ENCODE data around the gene BICD1. TPM values are rescaled to one million over a fixed set of nuclear protein-coding genes. Genes with fewer than 3 reads are reported as not detected.

The BICD1 gene
- total and polyA plus RNA-seq, 2 donors (not counting 3 experiments of a cell fraction or from before 2014, with no cell fraction given): 12.2 to 51.0 TPM

GRCh38 chr12:32344047-32344446 lies 237.4 kb downstream of the BICD1 start:
- Histone ChIP-seq H3K79me2 (ENCODE audit: control insufficient read depth, insufficient read depth, low read length) (no peaks in the 10 kb centered on the region), H3K27me3 (ENCODE audit: control insufficient read depth in 2 of 2, insufficient read depth in 2 of 2, low read length in 2 of 2) (no peaks in the 10 kb centered on the region), H3K9me3 (replicated peaks; ENCODE audit: control insufficient read depth, insufficient read depth, low read length) (no peaks in the 10 kb centered on the region), H3K36me3 (ENCODE audit: control insufficient read depth in 2 of 2, extremely low read depth in 1 of 2, insufficient read depth in 2 of 2, low read length in 2 of 2) (peaks cover 0 to 2% of the 10 kb centered on the region in 2 experiments), H3K4me1 (ENCODE audit: control insufficient read depth, extremely low read depth, insufficient read depth, low read length) (no peaks in the 10 kb centered on the region), H3K4me2 (ENCODE audit: insufficient read depth, low read length) (no peak overlapping the region), H4K20me1 (replicated peaks; ENCODE audit: control insufficient read depth, extremely low read depth, insufficient read depth, low read length) (no peaks in the 10 kb centered on the region), H2AFZ (ENCODE audit: low read depth, low read length) (no peak overlapping the region), H3K9ac (replicated peaks; ENCODE audit: extremely low read depth, insufficient read depth, low read length) (no peak overlapping the region), H3K9me1 (replicated peaks; ENCODE audit: control insufficient read depth, extremely low read depth, insufficient read depth, low read length) (peaks cover 1% of the 10 kb centered on the region), H3K4me3 (replicated peaks in 1 of 3; ENCODE audit: insufficient read depth in 1 of 3, low read depth in 1 of 3, low read length in 3 of 3) (no peak overlapping the region), H3K27ac (ENCODE audit: insufficient read depth, low read depth, low read length) (no peak overlapping the region)
- FAIRE-seq: no peak
- intact Hi-C loops (cut with micrococcal nuclease): no loop called here
- DNase-seq (ENCODE audit: low read depth, low spot score): no peak
- POLR2A ChIA-PET: no interaction called here
- no TSS peak for BruUV-seq (replicated peaks)
- dilution Hi-C loops (cut with MboI; ENCODE audit: extremely low pct_ligation_motif_present, low sequenced_read_pairs): no loop called here
- TF ChIP-seq JUN (IDR thresholded peaks at IDR 0.05; ENCODE audit: borderline replicate concordance, insufficient read depth, insufficient read length, low read depth) (no peak), EZH2 (IDR thresholded peaks at IDR 0.05; ENCODE audit: borderline replicate concordance, low read depth, low read length, severe bottlenecking) (no peak), CTCF (IDR thresholded peaks at IDR 0.05; ENCODE audit: extremely low read depth in 1 of 2, insufficient read depth in 1 of 2, low read depth in 1 of 2, low read length in 2 of 2) (no peak), GATA2 (IDR thresholded peaks at IDR 0.05; ENCODE audit: insufficient read depth, insufficient read length, low read depth, low read length) (no peak), POLR2AphosphoS5 (IDR thresholded peaks at IDR 0.05; ENCODE audit: insufficient read depth, low read depth, low read length) (no peak), POLR2A (IDR thresholded peaks at IDR 0.05; ENCODE audit: low read depth, low read length) (no peak)
- CTCF ChIA-PET: no interaction called here

GRCh38 chr12:32353540-32353939 lies 246.9 kb downstream of the BICD1 start:
- Histone ChIP-seq H3K9me3 (replicated peaks; ENCODE audit: control insufficient read depth, insufficient read depth, low read length) (no peaks in the 10 kb centered on the region), H3K27ac (ENCODE audit: insufficient read depth, low read depth, low read length) (no peak overlapping the region), H3K4me3 (replicated peaks in 1 of 3; ENCODE audit: insufficient read depth in 1 of 3, low read depth in 1 of 3, low read length in 3 of 3) (no peak overlapping the region), H3K4me2 (ENCODE audit: insufficient read depth, low read length) (no peak overlapping the region), H2AFZ (ENCODE audit: low read depth, low read length) (no peak overlapping the region), H3K36me3 (ENCODE audit: control insufficient read depth in 2 of 2, extremely low read depth in 1 of 2, insufficient read depth in 2 of 2, low read length in 2 of 2) (no peaks in the 10 kb centered on the region), H3K9ac (replicated peaks; ENCODE audit: extremely low read depth, insufficient read depth, low read length) (no peak overlapping the region), H4K20me1 (replicated peaks; ENCODE audit: control insufficient read depth, extremely low read depth, insufficient read depth, low read length) (no peaks in the 10 kb centered on the region), H3K27me3 (ENCODE audit: control insufficient read depth in 2 of 2, insufficient read depth in 2 of 2, low read length in 2 of 2) (no peaks in the 10 kb centered on the region), H3K4me1 (ENCODE audit: control insufficient read depth, extremely low read depth, insufficient read depth, low read length) (no peaks in the 10 kb centered on the region), H3K79me2 (ENCODE audit: control insufficient read depth, insufficient read depth, low read length) (no peaks in the 10 kb centered on the region), H3K9me1 (replicated peaks; ENCODE audit: control insufficient read depth, extremely low read depth, insufficient read depth, low read length) (no peaks in the 10 kb centered on the region)
- TF ChIP-seq FOS (IDR thresholded peaks at IDR 0.05; ENCODE audit: borderline replicate concordance, insufficient read depth, low read length) (no peak), MAX (IDR thresholded peaks at IDR 0.05; ENCODE audit: insufficient read depth, insufficient read length) (no peak), JUN (IDR thresholded peaks at IDR 0.05; ENCODE audit: borderline replicate concordance, insufficient read depth, insufficient read length, low read depth) (no peak), POLR2A (IDR thresholded peaks at IDR 0.05; ENCODE audit: low read depth, low read length) (no peak)
- DNase-seq (ENCODE audit: low read depth, low spot score) (no peak), FAIRE-seq (no peak)
- no TSS peak for BruUV-seq (replicated peaks)
- CTCF ChIA-PET: interaction anchor here (1.0 kb wide), 2 partner anchors 46 to 319 kb away, joined by 3 to 4 read pairs; no protein-coding TSS in a partner anchor
- intact Hi-C loops (cut with micrococcal nuclease) (no loop called here), dilution Hi-C loops (cut with MboI; ENCODE audit: extremely low pct_ligation_motif_present, low sequenced_read_pairs) (no loop called here)
- POLR2A ChIA-PET: no interaction called here
